Loucy (cell line): ENCODE measurements around the gene SLC6A11.

ENCODE experiments used
- H2AFZ ChIP-seq: fragments of 200-600 bp; sonication (generic); 2 replicates; pipeline ENCODE4 v1.6.0; 2016; ENCODE audit warnings: antibody characterized with exemption, mild to moderate bottlenecking, low read length, moderate library complexity
- H3F3A ChIP-seq: fragments of 200-600 bp; 2 replicates; pipeline ENCODE4 v1.6.0; 2016; ENCODE audit warnings: antibody characterized with exemption, low read depth, mild to moderate bottlenecking
- H3K27me3 ChIP-seq: fragments of 200-600 bp; sonication (generic); 2 replicates; pipeline ENCODE4 v1.6.1; 2014; ENCODE audit warnings: low read length, mild to moderate bottlenecking; ENCODE audit not compliant: insufficient read depth, poor library complexity, severe bottlenecking
- H3K36me3 ChIP-seq: fragments of 200-600 bp; sonication (generic); 2 replicates; pipeline ENCODE4 v1.6.1; 2016; ENCODE audit warnings: low read length; ENCODE audit not compliant: insufficient read depth
- H3K4me1 ChIP-seq: fragments of 200-600 bp; sonication (generic); 2 replicates; pipeline ENCODE4 v1.5.1; 2014; ENCODE audit warnings: low read length, mild to moderate bottlenecking; ENCODE audit not compliant: insufficient read depth, poor library complexity, severe bottlenecking
- H3K4me2 ChIP-seq: fragments of 200-600 bp; sonication (generic); 2 replicates; pipeline ENCODE4 v1.6.0; 2014; ENCODE audit warnings: antibody characterized with exemption, low read length, low read depth, mild to moderate bottlenecking; ENCODE audit not compliant: poor library complexity, severe bottlenecking
- H3K4me3 ChIP-seq: fragments of 200-600 bp; sonication (generic); 2 replicates; pipeline ENCODE4 v1.5.1; 2014; ENCODE audit warnings: low read length, mild to moderate bottlenecking, mixed read lengths; ENCODE audit not compliant: poor library complexity, severe bottlenecking
- H3K79me2 ChIP-seq: fragments of 200-600 bp; sonication (generic); 2 replicates; pipeline ENCODE4 v1.6.1; 2014; ENCODE audit warnings: low read length; ENCODE audit not compliant: insufficient read depth
- H3K9ac ChIP-seq: fragments of 200-600 bp; sonication (generic); 2 replicates; pipeline ENCODE4 v1.6.0; 2014; ENCODE audit warnings: mild to moderate bottlenecking, low read depth, low read length, moderate library complexity; ENCODE audit not compliant: poor library complexity, severe bottlenecking
- H3K9me2 ChIP-seq: fragments of 200-600 bp; sonication (generic); replicated peaks from 2 replicates; pipeline ENCODE4 v1.6.1; 2016; ENCODE audit warnings: low read depth, low read length, mixed read lengths
- H3K9me3 ChIP-seq: fragments of 200-600 bp; sonication (generic); 2 replicates; pipeline ENCODE4 v1.6.1; 2014; ENCODE audit warnings: mild to moderate bottlenecking, antibody characterized with exemption, low read length, low read depth; ENCODE audit not compliant: insufficient read depth
- H4K20me1 ChIP-seq: fragments of 200-600 bp; sonication (generic); 2 replicates; pipeline ENCODE4 v1.6.0; 2014; ENCODE audit warnings: antibody characterized with exemption, low read length, mild to moderate bottlenecking; ENCODE audit not compliant: insufficient read depth, poor library complexity, severe bottlenecking
- CTCF ChIP-seq: fragments of 200-600 bp; sonication (generic); conservative IDR thresholded peaks from 2 replicates; pipeline ENCODE4 v1.5.1; 2014; ENCODE audit warnings: mild to moderate bottlenecking, antibody characterized with exemption, low read length
- EZH2phosphoT487 ChIP-seq: fragments of 200-600 bp; IDR thresholded peaks from 2 replicates; pipeline ENCODE4 v1.6.1; 2018; ENCODE audit warnings: antibody characterized with exemption, mild to moderate bottlenecking, moderate library complexity, borderline replicate concordance

Gene SLC6A11

GRCh38 chr3:10816019-10816862 is at the start of gene SLC6A11:
SLC6A11 (plus strand) TSS chr3:10816228; CDS start chr3:10816266, 38 bp downstream.
- no peaks in the 10 kb centered on the region for H3K36me3 ChIP-seq
- H3K27me3 ChIP-seq = no peaks in the 10 kb centered on the region
- no peak within 1 kb of the TSS for H3K4me2 ChIP-seq
- TF ChIP-seq CTCF (no peak), EZH2phosphoT487 (no peak)
- no peaks in the 10 kb centered on the region for H3F3A ChIP-seq
- H3K9ac ChIP-seq = no peak within 1 kb of the TSS
- H3K9me3 ChIP-seq = no peaks in the 10 kb centered on the region; the same call in 1 of the 2 replicates
- no peak within 1 kb of the TSS for H2AFZ ChIP-seq
- no peak within 1 kb of the TSS for H3K4me3 ChIP-seq
- H3K4me1 ChIP-seq = no peaks in the 10 kb centered on the region
- H4K20me1 ChIP-seq = no peaks in the 10 kb centered on the region
- H3K9me2 ChIP-seq = no peaks in the 10 kb centered on the region
- H3K79me2 ChIP-seq = no peaks in the 10 kb centered on the region

- no peaks in the 10 kb centered on the region for H3K4me1 ChIP-seq
- H3K4me3 ChIP-seq = no peak overlapping the region
- TF ChIP-seq EZH2phosphoT487 (no peak), CTCF (no peak)
- no peaks in the 10 kb centered on the region for H4K20me1 ChIP-seq
- H3K9me3 ChIP-seq = no peaks in the 10 kb centered on the region
- no peaks in the 10 kb centered on the region for H3K27me3 ChIP-seq
- H3K36me3 ChIP-seq = no peaks in the 10 kb centered on the region
- H3K79me2 ChIP-seq = no peaks in the 10 kb centered on the region
- no peaks in the 10 kb centered on the region for H3F3A ChIP-seq
- no peak overlapping the region for H2AFZ ChIP-seq
- H3K4me2 ChIP-seq = no peak overlapping the region
- H3K9me2 ChIP-seq = no peaks in the 10 kb centered on the region
- no peak overlapping the region for H3K9ac ChIP-seq
Observed at GRCh38 chr3:10768708-10769394, 47.2 kb upstream of the SLC6A11 start.

GRCh38 chr3:10770547-10770946 is 45.5 kb upstream of the SLC6A11 start:
- H3K79me2 ChIP-seq = no peaks in the 10 kb centered on the region
- H3K9ac ChIP-seq = no peak overlapping the region
- no peaks in the 10 kb centered on the region for H3K9me2 ChIP-seq
- no peaks in the 10 kb centered on the region for H3K27me3 ChIP-seq
- no peak overlapping the region for H3K4me3 ChIP-seq
- H3K36me3 ChIP-seq = no peaks in the 10 kb centered on the region
- no peaks in the 10 kb centered on the region for H3K9me3 ChIP-seq
- H3K4me1 ChIP-seq = no peaks in the 10 kb centered on the region
- H3F3A ChIP-seq = no peaks in the 10 kb centered on the region
- no peak for TF ChIP-seq CTCF
- no peak for TF ChIP-seq EZH2phosphoT487
- H4K20me1 ChIP-seq = no peaks in the 10 kb centered on the region
- H2AFZ ChIP-seq = no peak overlapping the region
- H3K4me2 ChIP-seq = no peak overlapping the region
